Brain microvascular endothelial cell (primary cell): ENCODE measurements around the gene CACNG4.

ENCODE experiments used
- DNase-seq: peaks from one replicate; pipeline ENCODE4 v3.0.0-alpha.2; 2020
- H3K27ac ChIP-seq: fragments of 250-450 bp; sonication (Bioruptor Pico); 2 replicates; pipeline ENCODE4 v1.5.1; 2020; ENCODE audit warnings: mild to moderate bottlenecking, moderate library complexity
- H3K27me3 ChIP-seq: fragments of 250-450 bp; sonication (Bioruptor Pico); replicated peaks from 2 replicates; pipeline ENCODE4 v1.5.1; 2020; ENCODE audit warnings: mild to moderate bottlenecking
- H3K36me3 ChIP-seq: fragments of 250-450 bp; sonication (Bioruptor Pico); replicated peaks from 2 replicates; pipeline ENCODE4 v1.5.1; 2020; ENCODE audit warnings: mild to moderate bottlenecking
- H3K4me3 ChIP-seq: 2 replicates; pipeline ENCODE4 v1.5.1; 2011; ENCODE audit warnings: low read depth, mild to moderate bottlenecking, control low read depth, low read length, moderate library complexity
- in situ Hi-C: cut with HindIII; loops from 2 replicates; pipeline ENCODE4 v1.10.0; 2017; ENCODE audit warnings: low sequenced_read_pairs, low pct_ligation_motif_present
- TF ChIP-seq, protein P1 (sequence below): IDR thresholded peaks from 2 replicates; pipeline ENCODE4 v1.5.1; 2011; ENCODE audit warnings: low read depth, mild to moderate bottlenecking, moderate library complexity, low read length, control low read depth, inconsistent platforms; ENCODE audit errors: missing control alignments

The CACNG4 gene

DNA sequence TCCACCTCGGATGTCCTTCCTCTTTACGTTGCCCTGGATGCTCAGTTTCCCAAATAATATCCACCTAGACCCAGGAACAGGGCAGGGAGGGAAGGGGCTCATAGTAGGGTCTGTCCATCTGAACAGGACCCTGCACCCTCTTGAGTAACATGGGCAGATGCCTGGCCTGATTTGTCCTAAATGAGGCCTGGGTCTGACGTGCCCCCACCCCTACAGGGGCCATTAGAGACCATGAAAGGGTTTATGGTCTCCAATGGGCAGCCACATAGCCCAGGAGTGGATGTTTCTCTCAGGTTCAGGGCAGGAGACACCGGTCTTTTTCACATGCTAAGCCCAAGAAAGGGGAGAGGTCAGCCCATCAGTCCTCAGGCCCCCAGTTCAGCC, 86.6 kb downstream of the CACNG4 start:
- no peaks in the 10 kb centered on the region for H3K27me3 ChIP-seq
- TF ChIP-seq, protein P1, sequence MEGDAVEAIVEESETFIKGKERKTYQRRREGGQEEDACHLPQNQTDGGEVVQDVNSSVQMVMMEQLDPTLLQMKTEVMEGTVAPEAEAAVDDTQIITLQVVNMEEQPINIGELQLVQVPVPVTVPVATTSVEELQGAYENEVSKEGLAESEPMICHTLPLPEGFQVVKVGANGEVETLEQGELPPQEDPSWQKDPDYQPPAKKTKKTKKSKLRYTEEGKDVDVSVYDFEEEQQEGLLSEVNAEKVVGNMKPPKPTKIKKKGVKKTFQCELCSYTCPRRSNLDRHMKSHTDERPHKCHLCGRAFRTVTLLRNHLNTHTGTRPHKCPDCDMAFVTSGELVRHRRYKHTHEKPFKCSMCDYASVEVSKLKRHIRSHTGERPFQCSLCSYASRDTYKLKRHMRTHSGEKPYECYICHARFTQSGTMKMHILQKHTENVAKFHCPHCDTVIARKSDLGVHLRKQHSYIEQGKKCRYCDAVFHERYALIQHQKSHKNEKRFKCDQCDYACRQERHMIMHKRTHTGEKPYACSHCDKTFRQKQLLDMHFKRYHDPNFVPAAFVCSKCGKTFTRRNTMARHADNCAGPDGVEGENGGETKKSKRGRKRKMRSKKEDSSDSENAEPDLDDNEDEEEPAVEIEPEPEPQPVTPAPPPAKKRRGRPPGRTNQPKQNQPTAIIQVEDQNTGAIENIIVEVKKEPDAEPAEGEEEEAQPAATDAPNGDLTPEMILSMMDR: no peak
- DNase-seq: no peak
- no peak overlapping the region for H3K27ac ChIP-seq
- H3K4me3 ChIP-seq: no peak overlapping the region
- in situ Hi-C loops: no loop called here
- H3K36me3 ChIP-seq: no peaks in the 10 kb centered on the region

GRCh38 chr17:67051837-67052236, 87.3 kb downstream of the CACNG4 start:
- Histone ChIP-seq H3K27ac (no peak overlapping the region), H3K36me3 (no peaks in the 10 kb centered on the region), H3K27me3 (no peaks in the 10 kb centered on the region), H3K4me3 (no peak overlapping the region)
- no peak for DNase-seq
- in situ Hi-C loops: no loop called here
- TF ChIP-seq, protein P1: no peak

GRCh38 chr17:67052720-67053437, 88.4 kb downstream of the CACNG4 start:
- no peak for DNase-seq
- Histone ChIP-seq H3K27me3 (no peaks in the 10 kb centered on the region), H3K27ac (no peak overlapping the region), H3K36me3 (no peaks in the 10 kb centered on the region), H3K4me3 (no peak overlapping the region)
- TF ChIP-seq, protein P1: no peak
- in situ Hi-C loops: no loop called here

GRCh38 chr17:67053438-67054000, 89.0 kb downstream of the CACNG4 start:
- in situ Hi-C loops: no loop called here
- no peak overlapping the region for H3K27ac ChIP-seq
- DNase-seq: no peak

DNA sequence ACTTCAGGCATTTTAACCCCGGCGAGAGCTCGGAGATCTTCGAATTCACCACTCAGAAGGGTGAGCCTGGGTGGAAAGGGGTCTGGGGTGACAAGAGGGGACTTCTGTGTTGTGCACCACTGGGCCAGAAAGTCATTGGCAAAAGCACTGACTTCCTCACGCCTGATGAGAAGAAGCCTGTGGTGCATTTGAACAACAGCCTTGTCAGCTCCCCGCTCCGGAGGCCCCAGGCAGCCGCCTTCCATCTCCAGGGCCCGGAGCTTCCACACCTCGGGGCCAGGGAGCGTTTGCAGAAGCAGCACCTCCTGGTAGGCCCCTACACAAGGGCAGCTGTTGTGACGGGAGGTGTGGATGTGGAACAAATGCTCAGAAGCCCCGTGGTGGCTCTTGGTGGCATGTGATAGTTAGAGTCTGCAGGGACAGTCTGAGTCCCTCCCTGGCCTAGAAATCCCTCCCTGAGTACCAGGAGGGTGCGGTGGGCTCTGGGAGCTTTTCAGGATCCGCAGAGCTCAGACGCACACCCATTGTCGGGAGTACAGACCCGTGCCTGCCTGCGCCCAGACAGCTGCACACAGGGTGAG, 89.6 kb downstream of the CACNG4 start:
- no peak overlapping the region for H3K4me3 ChIP-seq
- H3K27ac ChIP-seq: no peak overlapping the region
- H3K36me3 ChIP-seq: no peaks in the 10 kb centered on the region
- H3K27me3 ChIP-seq: no peaks in the 10 kb centered on the region
- TF ChIP-seq, protein P1: no peak
- DNase-seq: no peak
- in situ Hi-C loops: no loop called here

More at GRCh38 chr17:67053438-67054000, 89.0 kb downstream of the CACNG4 start:
- TF ChIP-seq, protein P1: no peak
- no peaks in the 10 kb centered on the region for H3K27me3 ChIP-seq
- H3K36me3 ChIP-seq: no peaks in the 10 kb centered on the region
- H3K4me3 ChIP-seq: no peak overlapping the region
